Hepatocyte (in vitro differentiated cells): ENCODE results near the gene DCTN1. TPM values are rescaled to one million over a fixed set of nuclear protein-coding genes. Genes with fewer than 3 reads are reported as not detected.

Source experiments
- DNase-seq: peaks from one replicate; pipeline ENCODE4 v3.0.0-alpha.2; 2016; ENCODE audit warnings: low spot score
- H2AFZ ChIP-seq: fragments of 200-600 bp; sonication (generic); 2 replicates; pipeline ENCODE4 v1.6.0; 2016; ENCODE audit warnings: antibody characterized with exemption, mild to moderate bottlenecking
- H3K27ac ChIP-seq: fragments of 200-600 bp; sonication (generic); 2 replicates; pipeline ENCODE4 v1.5.1; 2016; ENCODE audit warnings: mild to moderate bottlenecking
- H3K27me3 ChIP-seq: fragments of 200-600 bp; sonication (generic); 2 replicates; pipeline ENCODE4 v1.6.1; 2016
- H3K36me3 ChIP-seq: fragments of 200-600 bp; sonication (generic); replicated peaks from 2 replicates; pipeline ENCODE4 v1.5.1; 2016; ENCODE audit warnings: low read depth; ENCODE audit not compliant: insufficient read depth
- H3K4me1 ChIP-seq: fragments of 200-600 bp; sonication (generic); 2 replicates; pipeline ENCODE4 v1.5.1; 2016; ENCODE audit warnings: mild to moderate bottlenecking, moderate library complexity; ENCODE audit not compliant: insufficient read depth
- H3K4me2 ChIP-seq: fragments of 200-600 bp; sonication (generic); 2 replicates; pipeline ENCODE4 v1.6.0; 2016
- H3K4me3 ChIP-seq: fragments of 200-600 bp; sonication (generic); 2 replicates; pipeline ENCODE4 v1.5.1; 2016; ENCODE audit warnings: mild to moderate bottlenecking
- H3K79me2 ChIP-seq: fragments of 200-600 bp; sonication (generic); 2 replicates; pipeline ENCODE4 v1.6.0; 2017; ENCODE audit warnings: mild to moderate bottlenecking
- H3K9me2 ChIP-seq: fragments of 200-600 bp; sonication (generic); replicated peaks from 2 replicates; pipeline ENCODE4 v1.6.0; 2017; ENCODE audit warnings: mild to moderate bottlenecking; ENCODE audit not compliant: insufficient read depth
- H3K9me3 ChIP-seq: fragments of 200-600 bp; sonication (generic); 2 replicates; pipeline ENCODE4 v1.5.1; 2016; ENCODE audit warnings: low read depth, mild to moderate bottlenecking
- H4K20me1 ChIP-seq: fragments of 200-600 bp; sonication (generic); 2 replicates; pipeline ENCODE4 v1.6.0; 2016; ENCODE audit warnings: mild to moderate bottlenecking; ENCODE audit not compliant: insufficient read depth, poor library complexity, severe bottlenecking
- CTCF ChIP-seq: fragments of 200-600 bp; sonication (generic); IDR thresholded peaks from 2 replicates; pipeline ENCODE4 v1.5.1; 2016; ENCODE audit warnings: antibody characterized with exemption, mild to moderate bottlenecking; ENCODE audit not compliant: poor library complexity
- EZH2 ChIP-seq: fragments of 200-600 bp; sonication (generic); IDR thresholded peaks from 2 replicates; pipeline ENCODE4 v1.6.1; 2016; ENCODE audit warnings: antibody characterized with exemption, mild to moderate bottlenecking, borderline replicate concordance
- EZH2phosphoT487 ChIP-seq: fragments of 200-600 bp; sonication (generic); IDR thresholded peaks from one replicate; pipeline ENCODE4 v1.6.1; 2018; ENCODE audit warnings: antibody characterized with exemption, mild to moderate bottlenecking, low read depth, moderate library complexity; ENCODE audit not compliant: unreplicated experiment, severe bottlenecking
- WGBS: methylation state at CpG from one replicate; pipeline ENCODE4 v1.1.6; 2016; ENCODE audit warnings: low lambda C conversion rate; ENCODE audit errors: missing lambda C conversion rate; 5-methylcytosine and 5-hydroxymethylcytosine counted together
- polyA plus RNA-seq: library from polyadenylated mRNA; unstranded; fragments of >200 nt; fragmentation: Nextera tagmentation; extraction: Ambion mirVana; gene quantifications from 2 replicates; pipeline ENCODE4 v1.2.1, GENCODE V29; 2016
- total RNA-seq: library from RNA; depleted of rRNA; stranded (reverse); fragments of >200 nt; gene quantifications from 2 replicates; pipeline ENCODE4 v1.2.3, GENCODE V29; 2014

DCTN1 gene
- total and polyA plus RNA-seq, 2 experiments from 2014 or later = 72.3 to 95.0 TPM

GRCh38 chr2:74334931-74335333 lies 45.2 kb downstream of the DCTN1 start:
- no peaks in the 10 kb centered on the region for H3K4me1 ChIP-seq
- TF ChIP-seq EZH2phosphoT487 = no peak
- peak; percentile 89 for TF ChIP-seq CTCF
- no peak for TF ChIP-seq EZH2

GRCh38 chr2:74333896-74334586 lies 46.1 kb downstream of the DCTN1 start:
- 95% methylated on average over 6 of the region's 6 CpGs for WGBS
- Histone ChIP-seq H3K9me3 (no peaks in the 10 kb centered on the region), H2AFZ (no peak overlapping the region), H4K20me1 (no peaks in the 10 kb centered on the region), H3K4me3 (no peak overlapping the region), H3K4me1 (no peaks in the 10 kb centered on the region), H3K27me3 (no peaks in the 10 kb centered on the region), H3K36me3 (no peaks in the 10 kb centered on the region), H3K4me2 (no peak overlapping the region), H3K9me2 (no peaks in the 10 kb centered on the region), H3K79me2 (no peaks in the 10 kb centered on the region), H3K27ac (no peak overlapping the region)
- TF ChIP-seq EZH2phosphoT487 = no peak
- no peak for TF ChIP-seq CTCF
- no peak for TF ChIP-seq EZH2
- DNase-seq = no peak

More at GRCh38 chr2:74334931-74335333, 45.2 kb downstream of the DCTN1 start:
- H4K20me1 ChIP-seq = no peaks in the 10 kb centered on the region
- H3K36me3 ChIP-seq = no peaks in the 10 kb centered on the region
- no peaks in the 10 kb centered on the region for H3K79me2 ChIP-seq
- no peak overlapping the region for H3K4me2 ChIP-seq
- WGBS = 40% methylated on average over 3 of the region's 3 CpGs
- no peak overlapping the region for H3K4me3 ChIP-seq
- H3K9me3 ChIP-seq = no peaks in the 10 kb centered on the region
- peak; percentile 85 for DNase-seq
- no peaks in the 10 kb centered on the region for H3K9me2 ChIP-seq
- no peaks in the 10 kb centered on the region for H3K27me3 ChIP-seq
- no peak overlapping the region for H3K27ac ChIP-seq
- no peak overlapping the region for H2AFZ ChIP-seq

GRCh38 chr2:74333175-74333574 lies 46.9 kb downstream of the DCTN1 start:
- H3K9me3 ChIP-seq = no peaks in the 10 kb centered on the region
- no peak overlapping the region for H2AFZ ChIP-seq
- H3K9me2 ChIP-seq = no peaks in the 10 kb centered on the region
- H3K27me3 ChIP-seq = no peaks in the 10 kb centered on the region
- 59% methylated on average over 3 of the region's 3 CpGs for WGBS
- H3K4me2 ChIP-seq = no peak overlapping the region
- no peaks in the 10 kb centered on the region for H3K36me3 ChIP-seq
- no peak overlapping the region for H3K27ac ChIP-seq
- peak; percentile 10 for DNase-seq
- no peak for TF ChIP-seq EZH2phosphoT487
- peak; percentile 35 for TF ChIP-seq CTCF
- H3K4me3 ChIP-seq = no peak overlapping the region
- H4K20me1 ChIP-seq = no peaks in the 10 kb centered on the region
- no peaks in the 10 kb centered on the region for H3K4me1 ChIP-seq
- H3K79me2 ChIP-seq = no peaks in the 10 kb centered on the region
